Hematopoietic multipotent progenitor cell treated with erythropoietin and hydrocortisone succinate and interleukin-3 and kit ligand, for 6 days (in vitro differentiated cells): Measurements from ENCODE around the gene WARS2.
"Not testable (repeated sequence)": the region's sequence is repeated elsewhere in the genome, so short reads cannot be mapped to it uniquely, and the experiment has no call there.

Source experiments
- DNase-seq: peaks from one replicate; pipeline ENCODE4 v3.0.0-alpha.2; 2015

The WARS2 gene

GRCh38 chr1:119136401-119136800 is 4.1 kb downstream of the WARS2 start:
- DNase-seq, result no peak

- DNase-seq, result no peak
Observed at GRCh38 chr1:119133987-119134386, 6.5 kb downstream of the WARS2 start.

- DNase-seq, result no peak
Observed at GRCh38 chr1:119132179-119132578, 8.3 kb downstream of the WARS2 start.

GRCh38 chr1:119125874-119126273 is 14.6 kb downstream of the WARS2 start:
- DNase-seq, result no peak

- DNase-seq, result no peak
Observed at GRCh38 chr1:119124764-119125163, 15.7 kb downstream of the WARS2 start.

GRCh38 chr1:119121872-119122271 is 18.6 kb downstream of the WARS2 start:
- not testable (repeated sequence) for DNase-seq

- no peak for DNase-seq
Observed at GRCh38 chr1:119116725-119117124, 23.7 kb downstream of the WARS2 start.

GRCh38 chr1:119115736-119116135 is 24.7 kb downstream of the WARS2 start:
- no peak for DNase-seq

GRCh38 chr1:119115311-119115710 is 25.1 kb downstream of the WARS2 start:
- DNase-seq, result no peak

- DNase-seq, result no peak
Observed at GRCh38 chr1:119114786-119115185, 25.7 kb downstream of the WARS2 start.

- DNase-seq, result no peak
Observed at GRCh38 chr1:119112791-119113190, 27.7 kb downstream of the WARS2 start.

GRCh38 chr1:119112244-119112643 is 28.2 kb downstream of the WARS2 start:
- no peak for DNase-seq

- no peak for DNase-seq
Observed at GRCh38 chr1:119108988-119109387, 31.5 kb downstream of the WARS2 start.

- no peak for DNase-seq
Observed at GRCh38 chr1:119103764-119104163, 36.7 kb downstream of the WARS2 start.

- DNase-seq, result no peak
Observed at GRCh38 chr1:119102051-119102450, 38.4 kb downstream of the WARS2 start.

GRCh38 chr1:119101563-119101962 is 38.9 kb downstream of the WARS2 start:
- no peak for DNase-seq

GRCh38 chr1:119099775-119100174 is 40.7 kb downstream of the WARS2 start:
- DNase-seq, result no peak

GRCh38 chr1:119097380-119097779 is 43.1 kb downstream of the WARS2 start:
- no peak for DNase-seq

GRCh38 chr1:119093721-119094120 is 46.7 kb downstream of the WARS2 start:
- no peak for DNase-seq

- DNase-seq, result no peak
Observed at GRCh38 chr1:119091618-119092017, 48.8 kb downstream of the WARS2 start.

- no peak for DNase-seq
Observed at GRCh38 chr1:119090250-119090649, 50.2 kb downstream of the WARS2 start.

- no peak for DNase-seq
Observed at GRCh38 chr1:119086830-119087229, 53.6 kb downstream of the WARS2 start.

- DNase-seq, result no peak
Observed at GRCh38 chr1:119084798-119085197, 55.7 kb downstream of the WARS2 start.

- DNase-seq, result no peak
Observed at GRCh38 chr1:119083980-119084379, 56.5 kb downstream of the WARS2 start.

- DNase-seq, result no peak
Observed at GRCh38 chr1:119083479-119083878, 57.0 kb downstream of the WARS2 start.

- DNase-seq, result no peak
Observed at GRCh38 chr1:119081700-119082099, 58.8 kb downstream of the WARS2 start.
